Measurements from ENCODE around the gene ASIC3.
"Not testable (repeated sequence)": the region's sequence is repeated elsewhere in the genome, so short reads cannot be mapped to it uniquely, and the experiment has no call there.

The ASIC3 gene

DNA sequence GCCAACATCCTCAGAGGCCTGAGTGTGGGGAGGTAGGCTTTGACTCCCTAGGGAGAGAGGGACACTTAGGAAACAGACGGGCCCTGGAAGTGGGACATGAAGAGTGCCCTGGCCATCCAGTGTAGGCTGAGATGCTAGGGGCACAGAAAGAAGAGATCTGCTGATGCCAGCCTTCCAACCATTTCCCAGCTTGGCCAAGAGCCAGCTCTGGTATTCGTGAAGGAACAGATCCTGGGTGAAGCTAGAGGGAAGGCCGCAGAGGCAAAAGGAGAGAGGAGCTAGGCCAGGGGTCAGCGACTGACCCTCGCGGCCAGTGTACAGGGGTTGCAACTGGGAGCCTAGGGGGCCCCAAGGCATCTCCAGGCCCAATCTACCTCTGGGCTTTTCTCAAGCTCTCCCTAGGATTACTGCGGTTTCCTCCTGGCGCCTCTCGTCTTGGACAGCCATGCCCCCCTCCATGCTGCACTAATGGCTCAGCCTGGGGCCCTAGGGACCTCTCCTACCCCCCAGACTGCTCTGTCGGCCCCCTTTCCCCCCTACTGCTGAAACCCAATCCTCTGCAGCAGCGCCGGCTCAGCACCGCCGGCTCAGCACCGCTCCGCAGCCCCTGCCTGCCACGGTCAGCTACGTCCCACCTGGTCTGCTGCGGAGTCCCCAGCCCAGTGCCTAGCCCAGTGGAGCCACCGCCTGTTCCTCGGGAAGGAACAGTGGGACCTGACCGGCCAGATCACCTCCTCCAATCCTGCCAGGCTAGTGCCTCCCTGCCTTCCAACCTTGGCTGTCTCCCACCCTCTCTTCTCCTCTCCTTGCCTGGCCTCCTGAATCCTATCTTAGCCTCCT lies at the start of gene ASIC3:
Gene ASIC3 (plus strand): TSS at position 556 of the 840 bp plus-strand sequence. CDS start 355 bp downstream, outside the sequence.
- no peak for DNase-seq (ENCODE audit: low read depth)

DNA sequence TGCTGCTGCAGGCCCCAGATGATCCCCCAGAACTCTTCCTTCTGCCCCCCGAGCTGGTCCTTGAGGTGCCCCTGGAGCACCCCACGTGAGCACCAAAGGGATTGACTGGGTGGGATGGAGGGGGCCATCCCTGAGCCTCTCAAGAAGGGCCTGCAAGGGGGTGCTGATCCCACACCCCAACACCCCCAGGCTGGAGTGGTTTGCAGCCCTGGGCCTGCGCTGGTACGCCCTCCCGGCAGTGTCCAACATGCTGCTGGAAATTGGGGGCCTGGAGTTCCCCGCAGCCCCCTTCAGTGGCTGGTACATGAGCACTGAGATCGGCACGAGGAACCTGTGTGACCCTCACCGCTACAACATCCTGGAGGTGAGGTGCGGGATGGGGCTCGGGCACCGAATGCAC lies 49.3 kb upstream of the ASIC3 start:
- DNase-seq (ENCODE audit: low read depth): no peak

DNA sequence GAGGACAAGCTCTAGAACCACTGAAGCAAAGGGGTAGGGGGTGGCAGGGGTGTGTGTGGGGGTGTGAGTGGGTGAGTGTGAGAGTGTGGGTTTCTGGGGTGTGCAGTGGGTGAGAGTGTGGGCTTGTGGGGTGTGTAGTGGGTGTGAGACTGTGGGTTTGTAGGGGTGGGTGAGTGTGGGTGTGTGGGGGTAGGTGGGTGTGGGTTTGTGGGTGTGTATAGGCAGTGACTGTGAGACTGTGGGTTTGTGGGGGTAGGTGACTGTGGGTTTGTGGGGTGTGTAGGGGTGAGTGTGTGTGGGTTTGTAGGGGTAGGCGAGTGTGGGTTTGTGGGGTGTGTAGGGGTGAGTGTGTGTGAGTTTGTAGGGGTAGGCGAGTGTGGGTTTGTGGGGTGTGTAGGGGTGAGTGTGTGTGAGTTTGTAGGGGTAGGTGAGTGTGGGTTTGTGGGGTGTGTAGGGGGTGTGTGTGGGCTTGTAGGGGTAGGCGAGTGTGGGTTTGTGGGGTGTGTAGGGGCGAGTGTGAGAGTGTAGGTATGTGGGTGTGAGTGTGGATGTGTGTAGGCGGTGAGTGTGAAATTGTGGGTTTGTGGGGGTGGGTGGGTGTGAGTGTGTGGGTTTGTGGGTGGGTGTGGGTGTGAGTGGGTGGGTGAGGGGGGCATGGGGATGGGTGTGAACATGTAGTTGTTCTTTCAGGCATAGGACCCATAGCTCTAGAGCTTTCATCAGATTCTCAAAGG lies 48.7 kb upstream of the ASIC3 start:
- no peak for DNase-seq (ENCODE audit: low read depth)

DNA sequence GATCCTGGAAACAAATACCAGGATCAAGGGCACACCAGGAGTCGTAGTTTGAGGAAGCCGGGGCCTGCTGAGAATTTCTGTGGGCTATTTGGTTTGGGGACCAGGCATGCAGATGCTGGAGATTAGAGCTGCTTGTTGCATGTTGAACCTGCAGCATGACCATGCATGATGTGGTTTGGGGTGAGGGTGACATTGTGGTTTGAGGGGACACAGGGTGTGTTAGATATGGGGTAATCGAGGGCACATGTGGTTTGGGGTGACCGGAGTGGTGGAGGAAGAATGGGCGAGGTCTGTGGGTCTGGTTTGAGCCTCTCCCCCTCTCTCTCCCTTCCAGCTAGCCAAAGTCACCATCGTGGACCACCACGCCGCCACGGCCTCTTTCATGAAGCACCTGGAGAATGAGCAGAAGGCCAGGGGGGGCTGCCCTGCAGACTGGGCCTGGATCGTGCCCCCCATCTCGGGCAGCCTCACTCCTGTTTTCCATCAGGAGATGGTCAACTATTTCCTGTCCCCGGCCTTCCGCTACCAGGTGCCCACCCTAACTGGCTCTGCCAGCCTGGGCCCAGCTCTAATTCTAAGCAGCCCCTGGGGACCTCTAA lies 47.3 kb upstream of the ASIC3 start:
- DNase-seq (ENCODE audit: low read depth): no peak

DNA sequence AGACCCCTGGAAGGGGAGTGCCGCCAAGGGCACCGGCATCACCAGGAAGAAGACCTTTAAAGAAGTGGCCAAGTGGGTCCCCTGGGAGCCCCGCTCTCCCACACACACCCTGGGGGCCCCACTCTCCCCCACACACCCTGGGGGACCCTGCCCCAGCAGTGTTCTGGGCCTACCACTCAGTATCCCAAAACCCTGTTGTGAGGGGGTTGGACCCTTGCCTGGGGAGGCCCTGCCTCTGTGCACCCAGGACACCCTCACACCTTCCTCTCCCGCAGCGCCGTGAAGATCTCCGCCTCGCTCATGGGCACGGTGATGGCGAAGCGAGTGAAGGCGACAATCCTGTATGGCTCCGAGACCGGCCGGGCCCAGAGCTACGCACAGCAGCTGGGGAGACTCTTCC lies 46.8 kb upstream of the ASIC3 start:
- no peak for DNase-seq (ENCODE audit: low read depth)

DNA sequence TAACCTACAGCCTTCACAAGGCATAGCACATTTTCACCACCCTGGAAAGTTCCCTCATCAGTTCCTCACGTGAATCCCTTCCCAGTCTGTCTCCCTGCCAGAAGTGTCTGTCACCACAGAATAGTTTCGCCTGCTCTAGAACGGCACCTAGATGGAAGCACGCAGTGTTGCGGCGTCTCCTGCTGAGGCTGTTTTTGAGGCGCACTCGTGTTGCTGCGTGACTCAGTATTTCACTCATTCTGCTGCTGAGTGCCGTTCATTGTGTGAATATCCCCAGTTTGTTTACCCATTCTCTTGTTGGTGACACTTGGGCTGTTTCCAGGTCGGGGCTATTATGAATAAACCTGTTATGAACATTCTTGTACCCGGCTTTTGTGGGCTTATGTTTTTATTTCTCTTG lies 44.8 kb upstream of the ASIC3 start:
- DNase-seq (ENCODE audit: low read depth): no peak

DNA sequence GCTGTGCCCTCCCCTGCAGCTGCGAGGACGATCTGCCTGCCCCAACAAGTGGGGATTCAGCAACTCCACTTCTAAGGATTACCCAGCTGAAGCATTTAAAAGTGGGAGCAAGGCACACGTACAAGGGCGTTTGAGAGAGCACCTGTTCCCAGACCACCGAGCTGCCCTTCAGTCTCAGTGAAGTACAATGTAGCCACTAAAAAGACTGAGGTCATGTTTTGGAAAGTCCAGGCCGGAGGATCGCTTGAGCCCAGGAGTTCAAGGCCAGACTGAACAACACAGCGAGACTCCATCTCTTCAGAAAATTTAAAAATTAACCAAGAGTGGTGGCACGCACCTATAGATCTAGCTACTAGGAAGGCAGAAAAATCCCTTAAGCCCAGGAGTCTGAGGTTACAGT lies 42.8 kb upstream of the ASIC3 start:
- no peak for DNase-seq (ENCODE audit: low read depth)

DNA sequence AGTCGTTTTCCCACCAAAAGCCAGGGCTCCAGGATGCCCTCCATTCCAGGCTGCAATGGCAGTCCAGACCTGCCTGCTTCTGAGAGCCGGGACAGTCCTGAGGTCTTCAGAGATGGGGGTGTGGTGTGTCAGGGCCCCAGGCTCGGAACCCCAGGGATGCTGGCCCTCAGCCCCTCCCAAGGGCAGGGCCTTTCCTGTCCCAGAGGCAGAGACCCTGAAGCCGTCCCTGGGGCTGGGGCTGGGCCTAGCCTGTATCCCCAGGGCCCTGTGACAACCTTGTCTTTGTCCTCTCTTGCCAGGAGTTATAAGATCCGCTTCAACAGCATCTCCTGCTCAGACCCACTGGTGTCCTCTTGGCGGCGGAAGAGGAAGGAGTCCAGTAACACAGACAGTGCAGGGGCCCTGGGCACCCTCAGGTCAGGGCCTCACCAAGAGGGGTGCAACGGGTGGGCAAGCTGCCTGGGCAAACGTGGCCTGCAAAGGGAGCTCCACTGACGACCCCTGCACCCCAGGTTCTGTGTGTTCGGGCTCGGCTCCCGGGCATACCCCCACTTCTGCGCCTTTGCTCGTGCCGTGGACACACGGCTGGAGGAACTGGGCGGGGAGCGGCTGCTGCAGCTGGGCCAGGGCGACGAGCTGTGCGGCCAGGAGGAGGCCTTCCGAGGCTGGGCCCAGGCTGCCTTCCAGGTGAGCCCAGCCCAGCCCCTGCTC lies 41.6 kb upstream of the ASIC3 start:
- DNase-seq (ENCODE audit: low read depth): no peak

DNA sequence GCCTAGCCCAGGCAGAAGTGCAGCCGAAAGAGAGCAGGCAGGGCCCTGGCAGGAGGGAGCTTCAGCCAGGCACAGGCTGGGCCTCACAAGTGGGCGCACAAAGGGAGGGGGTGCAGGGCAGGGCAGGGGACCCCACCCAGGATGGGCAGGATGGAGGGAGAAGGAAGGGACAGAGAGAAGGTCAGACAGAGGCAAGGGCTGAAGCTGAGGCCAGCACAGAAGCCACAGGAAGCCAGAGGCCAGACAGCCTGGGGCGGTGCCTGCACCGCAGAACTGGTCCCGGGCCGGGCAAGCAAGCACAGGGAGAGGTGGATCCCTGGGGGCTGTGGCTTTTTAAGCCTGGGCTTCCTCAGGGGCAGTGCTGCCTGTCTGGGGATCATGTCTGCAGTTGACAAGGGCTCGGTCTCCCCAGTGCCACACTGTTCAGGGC lies 40.8 kb upstream of the ASIC3 start:
- no peak for DNase-seq (ENCODE audit: low read depth)

DNA sequence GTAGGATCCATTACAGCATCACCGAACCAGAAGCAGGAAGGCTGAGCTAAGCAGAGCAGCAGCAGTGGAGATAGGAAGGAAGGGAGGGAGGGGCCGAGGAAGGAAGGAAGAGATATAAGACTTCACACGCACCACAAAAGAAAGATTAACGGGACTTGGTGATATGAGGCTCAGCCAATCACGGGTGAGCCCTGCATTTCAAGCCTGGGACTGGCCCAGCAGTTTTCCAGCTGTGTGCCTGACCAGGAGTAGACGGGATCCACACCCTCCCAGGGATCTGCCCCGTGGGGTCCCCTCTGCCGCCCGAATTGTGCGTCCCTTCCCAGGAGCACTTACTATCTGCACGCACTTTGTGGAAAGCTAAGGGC lies 40.2 kb upstream of the ASIC3 start:
- DNase-seq (ENCODE audit: low read depth): no peak

DNA sequence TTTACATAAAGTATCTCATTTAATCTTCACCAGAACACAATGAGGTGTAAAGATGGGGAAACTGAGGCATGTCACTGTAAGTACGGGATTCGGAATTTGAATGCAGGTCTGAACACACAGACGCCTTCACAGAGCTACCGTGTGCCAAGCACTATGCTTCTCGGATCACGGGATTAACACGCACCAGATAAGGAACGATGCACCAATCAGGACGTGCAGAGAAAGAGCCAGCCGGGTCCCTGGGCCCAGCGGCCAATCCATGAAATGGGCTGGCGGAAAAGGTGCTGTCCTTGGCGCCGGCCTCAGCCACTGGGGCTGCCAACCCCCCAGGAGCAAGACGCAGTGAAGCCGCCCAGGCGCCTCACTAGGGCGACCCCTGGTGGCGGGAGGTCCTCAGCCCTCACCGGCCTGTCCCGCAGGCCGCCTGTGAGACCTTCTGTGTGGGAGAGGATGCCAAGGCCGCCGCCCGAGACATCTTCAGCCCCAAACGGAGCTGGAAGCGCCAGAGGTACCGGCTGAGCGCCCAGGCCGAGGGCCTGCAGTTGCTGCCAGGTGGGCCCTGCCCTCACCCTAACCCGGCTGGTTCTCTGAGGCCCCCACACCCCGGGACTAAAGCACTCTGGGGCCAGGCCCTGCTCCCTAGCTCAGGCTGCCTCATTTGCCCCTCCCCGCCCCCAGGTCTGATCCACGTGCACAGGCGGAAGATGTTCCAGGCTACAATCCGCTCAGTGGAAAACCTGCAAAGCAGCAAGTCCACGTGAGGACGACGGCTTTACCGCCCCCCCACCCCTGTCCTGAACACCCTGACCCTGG lies 39.6 kb upstream of the ASIC3 start:
- DNase-seq (ENCODE audit: low read depth): no peak

DNA sequence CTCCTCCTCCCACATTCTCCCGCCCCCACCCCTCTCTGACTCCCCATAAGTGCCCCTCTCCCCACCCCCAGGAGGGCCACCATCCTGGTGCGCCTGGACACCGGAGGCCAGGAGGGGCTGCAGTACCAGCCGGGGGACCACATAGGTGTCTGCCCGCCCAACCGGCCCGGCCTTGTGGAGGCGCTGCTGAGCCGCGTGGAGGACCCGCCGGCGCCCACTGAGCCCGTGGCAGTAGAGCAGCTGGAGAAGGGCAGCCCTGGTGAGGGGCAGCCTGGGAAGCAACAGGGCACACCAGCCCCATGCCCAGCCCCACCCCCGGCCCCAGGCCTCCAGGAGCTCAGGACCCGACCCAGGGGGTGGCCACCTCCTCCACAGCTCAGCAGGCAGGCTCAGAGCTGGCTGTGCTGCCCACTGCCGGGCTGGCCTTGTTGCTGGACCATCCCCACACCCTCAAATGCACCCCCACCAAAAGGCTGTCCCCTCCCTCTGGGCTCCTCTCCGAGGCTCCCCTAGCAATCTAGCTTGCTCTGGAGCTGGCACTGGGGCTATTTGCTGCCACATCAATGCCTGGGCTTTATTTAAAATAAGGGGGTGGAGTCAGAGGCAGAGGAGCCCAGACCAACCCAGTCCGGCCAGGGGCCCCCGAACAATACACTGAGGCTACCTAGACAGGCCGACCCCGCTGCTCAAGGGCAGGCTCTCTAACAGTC lies 38.8 kb upstream of the ASIC3 start:
- no peak for DNase-seq (ENCODE audit: low read depth)

DNA sequence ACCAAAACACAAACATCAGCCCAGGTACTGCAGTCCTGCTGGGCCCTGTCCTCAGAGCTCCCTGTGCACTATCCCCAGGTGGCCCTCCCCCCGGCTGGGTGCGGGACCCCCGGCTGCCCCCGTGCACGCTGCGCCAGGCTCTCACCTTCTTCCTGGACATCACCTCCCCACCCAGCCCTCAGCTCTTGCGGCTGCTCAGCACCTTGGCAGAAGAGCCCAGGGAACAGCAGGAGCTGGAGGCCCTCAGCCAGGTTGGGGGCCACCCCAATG lies 38.4 kb upstream of the ASIC3 start:
- no peak for DNase-seq (ENCODE audit: low read depth)

DNA sequence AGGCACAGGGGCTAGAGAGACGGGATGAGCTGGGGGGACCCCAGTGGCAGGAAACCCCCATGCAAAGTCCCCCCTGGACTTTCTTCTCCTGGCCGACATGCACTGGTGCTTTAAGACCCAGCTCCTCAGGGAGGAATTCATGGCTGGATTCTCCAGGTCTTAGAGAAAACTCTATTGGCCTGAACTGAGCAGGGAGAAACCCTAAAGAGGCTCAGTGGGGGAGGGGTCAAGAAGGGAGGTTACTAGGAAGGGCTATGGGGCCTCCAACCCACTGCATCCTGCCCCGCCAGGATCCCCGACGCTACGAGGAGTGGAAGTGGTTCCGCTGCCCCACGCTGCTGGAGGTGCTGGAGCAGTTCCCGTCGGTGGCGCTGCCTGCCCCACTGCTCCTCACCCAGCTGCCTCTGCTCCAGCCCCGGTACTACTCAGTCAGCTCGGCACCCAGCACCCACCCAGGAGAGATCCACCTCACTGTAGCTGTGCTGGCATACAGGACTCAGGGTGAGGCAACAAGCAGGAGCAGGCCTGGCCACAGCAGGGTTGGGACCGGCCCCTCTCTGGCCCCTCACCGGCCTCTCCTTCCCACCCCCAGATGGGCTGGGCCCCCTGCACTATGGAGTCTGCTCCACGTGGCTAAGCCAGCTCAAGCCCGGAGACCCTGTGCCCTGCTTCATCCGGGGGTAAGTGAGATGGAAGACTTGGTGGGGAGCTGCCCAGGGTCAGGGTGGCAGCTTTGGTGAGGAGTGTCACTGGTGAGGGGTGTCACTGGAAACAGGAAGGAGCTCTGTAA lies 37.8 kb upstream of the ASIC3 start:
- DNase-seq (ENCODE audit: low read depth): no peak

DNA sequence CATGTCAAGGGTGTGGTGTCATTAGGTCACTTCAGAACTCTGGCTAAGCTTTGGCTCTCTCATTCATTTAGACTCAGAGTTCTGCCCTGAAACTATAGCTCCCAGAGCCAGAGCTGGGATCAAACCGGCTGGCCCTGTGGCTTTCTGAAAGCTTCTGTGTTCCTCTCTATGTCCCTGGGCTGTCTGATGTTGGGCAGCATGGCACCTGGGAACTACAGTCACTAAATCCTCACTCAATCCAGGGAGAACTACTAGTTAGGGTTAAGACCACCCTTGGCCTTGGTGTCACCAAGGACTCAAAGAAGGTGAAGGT lies 37.3 kb upstream of the ASIC3 start:
- DNase-seq (ENCODE audit: low read depth): no peak

DNA sequence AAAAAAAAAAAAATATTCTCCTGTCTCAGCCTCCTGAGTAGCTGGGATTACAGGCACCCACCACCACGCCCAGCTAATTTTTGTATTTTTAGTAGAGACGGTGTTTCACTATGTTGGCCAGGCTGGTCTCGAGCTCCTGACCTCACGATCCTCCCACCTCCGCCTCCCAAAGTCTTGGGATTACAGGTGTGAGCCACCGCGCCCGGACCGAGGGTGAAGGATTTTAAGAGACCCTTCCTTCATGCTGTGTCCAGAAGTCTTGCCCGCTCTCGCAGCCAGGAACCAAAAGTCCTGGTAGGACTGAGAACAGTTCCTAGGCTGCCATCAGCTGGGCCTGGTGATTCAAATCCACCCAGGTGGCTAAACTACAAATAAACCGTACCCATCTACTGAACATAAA lies 36.7 kb upstream of the ASIC3 start:
- DNase-seq (ENCODE audit: low read depth): not testable (repeated sequence)

DNA sequence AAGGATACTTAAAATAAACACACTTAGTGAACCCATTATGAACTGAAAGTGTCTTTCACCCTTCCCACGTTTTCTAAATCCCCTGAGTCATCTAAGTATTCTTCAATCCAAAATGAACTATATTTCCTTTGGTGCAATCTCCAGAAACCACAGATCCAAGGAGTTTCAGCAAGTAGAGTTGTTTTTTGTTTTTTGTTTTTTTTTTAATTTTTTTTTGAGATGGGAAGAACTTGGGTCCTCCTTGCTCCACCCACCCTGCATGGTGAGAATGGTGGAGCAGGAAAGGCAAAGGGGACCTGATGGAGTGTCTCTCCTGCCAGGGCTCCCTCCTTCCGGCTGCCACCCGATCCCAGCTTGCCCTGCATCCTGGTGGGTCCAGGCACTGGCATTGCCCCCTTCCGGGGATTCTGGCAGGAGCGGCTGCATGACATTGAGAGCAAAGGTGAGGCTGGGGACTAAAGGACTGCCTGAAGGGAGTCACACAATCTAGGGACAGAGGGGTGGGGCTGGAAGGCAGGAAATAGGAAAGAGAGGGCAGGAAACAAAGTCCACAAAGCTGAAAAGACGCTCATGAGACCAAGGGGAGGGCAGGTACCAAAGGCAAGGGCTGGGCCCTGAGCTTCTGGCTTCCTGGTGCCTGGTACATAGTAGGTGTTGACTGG lies 36.2 kb upstream of the ASIC3 start:
- no peak for DNase-seq (ENCODE audit: low read depth)

DNA sequence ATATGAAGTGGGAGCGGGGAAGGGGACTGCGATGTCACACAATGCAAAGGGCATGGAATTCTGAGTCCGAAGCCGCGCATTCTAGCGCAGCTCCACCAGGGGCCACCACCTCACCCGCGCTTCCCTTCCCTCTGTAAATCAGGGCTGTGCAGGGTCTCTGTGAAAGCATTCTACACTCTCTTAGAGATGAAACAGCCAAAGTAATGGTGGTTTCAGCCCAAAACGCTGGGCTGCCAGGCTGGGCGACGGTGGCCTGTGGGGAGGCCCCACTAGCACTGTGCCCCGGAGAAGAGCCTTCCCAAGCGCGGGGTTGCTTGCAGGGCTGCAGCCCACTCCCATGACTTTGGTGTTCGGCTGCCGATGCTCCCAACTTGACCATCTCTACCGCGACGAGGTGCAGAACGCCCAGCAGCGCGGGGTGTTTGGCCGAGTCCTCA lies 35.4 kb upstream of the ASIC3 start:
- no peak for DNase-seq (ENCODE audit: low read depth)

DNA sequence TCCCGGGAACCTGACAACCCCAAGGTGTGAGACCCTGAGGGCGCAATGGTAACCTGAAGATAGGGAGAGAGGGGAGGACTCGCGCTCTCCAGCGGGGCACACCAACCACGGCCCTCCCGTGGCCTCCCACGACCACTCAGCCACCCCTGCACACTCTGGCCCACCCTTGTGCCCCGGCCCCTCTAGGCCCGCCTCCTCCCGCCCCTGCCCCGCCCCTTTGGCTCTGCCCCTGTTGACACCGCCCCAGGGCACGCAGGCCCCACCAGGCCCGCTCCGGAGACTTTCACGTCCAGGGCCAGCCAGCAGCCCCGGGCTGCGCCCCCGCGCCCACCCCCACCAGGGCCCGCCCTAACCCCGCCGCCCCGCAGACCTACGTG lies 35.0 kb upstream of the ASIC3 start:
- DNase-seq (ENCODE audit: low read depth): no peak
